Panc1 (cell line): Measurements from ENCODE around the gene ANKEF1.

Experiments
- POLR2AphosphoS5 ChIP-seq: IDR thresholded peaks from 2 replicates; pipeline ENCODE4 v1.6.1; 2012; ENCODE audit warnings: mild to moderate bottlenecking, low read depth, low read length, moderate library complexity
- TCF7L2 ChIP-seq: IDR thresholded peaks from 2 replicates; pipeline ENCODE4 v1.6.1; 2011; ENCODE audit warnings: mild to moderate bottlenecking, low read depth, low read length, inconsistent platforms
- TF ChIP-seq, protein P1 (sequence below): fragments of 450-650 bp; IDR thresholded peaks from 2 replicates; pipeline ENCODE4 v1.5.1; 2017; ENCODE audit warnings: mild to moderate bottlenecking
- TF ChIP-seq, protein P2 (sequence below), 2 experiments: IDR thresholded peaks; 2 replicates each; pipeline ENCODE4 v1.6.1; 2011 to 2012; ENCODE audit warnings: low read depth in 2 of 2, control low read depth in 1 of 2, low read length in 1 of 2, mild to moderate bottlenecking in 1 of 2, moderate library complexity in 1 of 2; ENCODE audit not compliant: insufficient read depth in 1 of 2

DNA sequence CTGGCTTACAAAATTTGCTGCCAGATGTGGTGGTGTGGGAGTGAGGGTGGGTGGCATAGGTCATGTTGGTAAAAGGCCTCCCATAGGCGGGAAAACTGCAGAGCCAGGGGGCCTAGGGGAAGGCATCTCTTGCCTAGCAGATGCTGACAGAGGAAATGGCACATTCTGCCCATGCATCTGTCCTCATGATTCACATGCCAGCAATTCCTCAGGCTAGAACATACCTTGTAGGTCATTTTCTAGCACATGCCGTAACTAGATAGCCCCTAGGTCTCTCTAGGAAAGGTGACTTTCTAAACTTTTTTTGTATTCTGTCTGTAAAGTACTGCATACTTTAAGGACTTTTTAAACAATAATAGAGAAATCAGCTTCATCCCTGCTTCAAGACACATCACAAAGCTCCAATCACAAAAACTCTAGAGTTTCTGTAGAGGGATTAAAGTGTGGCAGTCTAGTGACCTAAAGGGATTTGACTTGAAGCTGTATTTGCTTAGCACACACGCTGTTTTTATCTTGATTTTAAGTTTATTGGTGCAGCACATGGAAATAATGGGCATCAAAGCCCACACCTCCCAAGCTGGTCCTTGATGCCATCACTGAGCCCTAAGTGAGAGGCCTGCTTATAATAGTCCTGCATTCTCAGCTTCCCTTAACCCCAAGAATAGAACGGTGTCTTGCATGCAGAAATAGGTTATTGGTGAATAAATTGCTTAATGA, 55.2 kb downstream of the ANKEF1 start:
- TF ChIP-seq, protein P1, sequence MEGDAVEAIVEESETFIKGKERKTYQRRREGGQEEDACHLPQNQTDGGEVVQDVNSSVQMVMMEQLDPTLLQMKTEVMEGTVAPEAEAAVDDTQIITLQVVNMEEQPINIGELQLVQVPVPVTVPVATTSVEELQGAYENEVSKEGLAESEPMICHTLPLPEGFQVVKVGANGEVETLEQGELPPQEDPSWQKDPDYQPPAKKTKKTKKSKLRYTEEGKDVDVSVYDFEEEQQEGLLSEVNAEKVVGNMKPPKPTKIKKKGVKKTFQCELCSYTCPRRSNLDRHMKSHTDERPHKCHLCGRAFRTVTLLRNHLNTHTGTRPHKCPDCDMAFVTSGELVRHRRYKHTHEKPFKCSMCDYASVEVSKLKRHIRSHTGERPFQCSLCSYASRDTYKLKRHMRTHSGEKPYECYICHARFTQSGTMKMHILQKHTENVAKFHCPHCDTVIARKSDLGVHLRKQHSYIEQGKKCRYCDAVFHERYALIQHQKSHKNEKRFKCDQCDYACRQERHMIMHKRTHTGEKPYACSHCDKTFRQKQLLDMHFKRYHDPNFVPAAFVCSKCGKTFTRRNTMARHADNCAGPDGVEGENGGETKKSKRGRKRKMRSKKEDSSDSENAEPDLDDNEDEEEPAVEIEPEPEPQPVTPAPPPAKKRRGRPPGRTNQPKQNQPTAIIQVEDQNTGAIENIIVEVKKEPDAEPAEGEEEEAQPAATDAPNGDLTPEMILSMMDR = no peak
- TF ChIP-seq POLR2AphosphoS5 = no peak
- TF ChIP-seq, protein P2, sequence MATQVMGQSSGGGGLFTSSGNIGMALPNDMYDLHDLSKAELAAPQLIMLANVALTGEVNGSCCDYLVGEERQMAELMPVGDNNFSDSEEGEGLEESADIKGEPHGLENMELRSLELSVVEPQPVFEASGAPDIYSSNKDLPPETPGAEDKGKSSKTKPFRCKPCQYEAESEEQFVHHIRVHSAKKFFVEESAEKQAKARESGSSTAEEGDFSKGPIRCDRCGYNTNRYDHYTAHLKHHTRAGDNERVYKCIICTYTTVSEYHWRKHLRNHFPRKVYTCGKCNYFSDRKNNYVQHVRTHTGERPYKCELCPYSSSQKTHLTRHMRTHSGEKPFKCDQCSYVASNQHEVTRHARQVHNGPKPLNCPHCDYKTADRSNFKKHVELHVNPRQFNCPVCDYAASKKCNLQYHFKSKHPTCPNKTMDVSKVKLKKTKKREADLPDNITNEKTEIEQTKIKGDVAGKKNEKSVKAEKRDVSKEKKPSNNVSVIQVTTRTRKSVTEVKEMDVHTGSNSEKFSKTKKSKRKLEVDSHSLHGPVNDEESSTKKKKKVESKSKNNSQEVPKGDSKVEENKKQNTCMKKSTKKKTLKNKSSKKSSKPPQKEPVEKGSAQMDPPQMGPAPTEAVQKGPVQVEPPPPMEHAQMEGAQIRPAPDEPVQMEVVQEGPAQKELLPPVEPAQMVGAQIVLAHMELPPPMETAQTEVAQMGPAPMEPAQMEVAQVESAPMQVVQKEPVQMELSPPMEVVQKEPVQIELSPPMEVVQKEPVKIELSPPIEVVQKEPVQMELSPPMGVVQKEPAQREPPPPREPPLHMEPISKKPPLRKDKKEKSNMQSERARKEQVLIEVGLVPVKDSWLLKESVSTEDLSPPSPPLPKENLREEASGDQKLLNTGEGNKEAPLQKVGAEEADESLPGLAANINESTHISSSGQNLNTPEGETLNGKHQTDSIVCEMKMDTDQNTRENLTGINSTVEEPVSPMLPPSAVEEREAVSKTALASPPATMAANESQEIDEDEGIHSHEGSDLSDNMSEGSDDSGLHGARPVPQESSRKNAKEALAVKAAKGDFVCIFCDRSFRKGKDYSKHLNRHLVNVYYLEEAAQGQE (IDR thresholded peaks at IDR 0.05; ENCODE audit: insufficient read depth in 1 of 2, low read depth in 2 of 2, low read length in 1 of 2) = no peak
- no peak for TF ChIP-seq TCF7L2
